ENCODE measurements around the gene AP1G2.

Gene AP1G2

GRCh38 chr14:23551266-23552028 lies 16.1 kb downstream of the AP1G2 start, which contains the start of gene ZFHX2:
ZFHX2 (minus strand) TSS chr14:23551765; CDS start chr14:23535325, 16,440 bp downstream.
- no peaks in the 10 kb centered on the region for H3K36me3 ChIP-seq (ENCODE audit: insufficient read depth)
- H3K9ac ChIP-seq = peak within 1 kb of the TSS; percentile 18; the same call in 1 of the 2 replicates
- no peak for TF ChIP-seq CTCF (conservative IDR thresholded peaks at IDR 0.05; ENCODE audit: low read depth, low read length)
- H3K79me2 ChIP-seq (ENCODE audit: insufficient read depth, low read depth) = no peaks in the 10 kb centered on the region; the same call in 1 of the 2 replicates
- H4K20me1 ChIP-seq (ENCODE audit: insufficient read depth) = no peaks in the 10 kb centered on the region
- peak within 1 kb of the TSS; percentile 75 for H2AFZ ChIP-seq (ENCODE audit: low read depth)
- no peak within 1 kb of the TSS for H3K4me3 ChIP-seq (IDR thresholded peaks at IDR 0.05; ENCODE audit: insufficient read depth, low read depth, low read length)
- no peaks in the 10 kb centered on the region for H3K27me3 ChIP-seq (ENCODE audit: insufficient read depth, low read depth)
- no peak within 1 kb of the TSS for H3K27ac ChIP-seq
- peaks cover 6% of the 10 kb centered on the region for H3K4me1 ChIP-seq (ENCODE audit: low read depth, poor library complexity, severe bottlenecking)
- H3K4me2 ChIP-seq = peak within 1 kb of the TSS; percentile 39

- no peak for TF ChIP-seq CTCF (conservative IDR thresholded peaks at IDR 0.05; ENCODE audit: low read depth, low read length)
- Histone ChIP-seq H3K79me2 (ENCODE audit: insufficient read depth, low read depth) (no peaks in the 10 kb centered on the region), H2AFZ (ENCODE audit: low read depth) (peak overlapping the region; percentile 75), H3K9ac (peak overlapping the region; percentile 18; the same call in 1 of the 2 replicates), H3K36me3 (ENCODE audit: insufficient read depth) (no peaks in the 10 kb centered on the region), H3K4me3 (IDR thresholded peaks at IDR 0.05; ENCODE audit: insufficient read depth, low read depth, low read length) (no peak overlapping the region), H3K4me1 (ENCODE audit: low read depth, poor library complexity, severe bottlenecking) (peaks cover 6% of the 10 kb centered on the region), H3K4me2 (peak overlapping the region; percentile 39; the same call in 1 of the 2 replicates), H3K27me3 (ENCODE audit: insufficient read depth, low read depth) (no peaks in the 10 kb centered on the region), H3K27ac (no peak overlapping the region), H4K20me1 (ENCODE audit: insufficient read depth) (no peaks in the 10 kb centered on the region)
Measured at GRCh38 chr14:23550812-23551265, 16.8 kb downstream of the AP1G2 start.

GRCh38 chr14:23550131-23550811 lies 17.3 kb downstream of the AP1G2 start:
- TF ChIP-seq CTCF (conservative IDR thresholded peaks at IDR 0.05; ENCODE audit: low read depth, low read length) = no peak
- Histone ChIP-seq H3K4me1 (ENCODE audit: low read depth, poor library complexity, severe bottlenecking) (peaks cover 5% of the 10 kb centered on the region), H2AFZ (ENCODE audit: low read depth) (no peak overlapping the region), H3K27me3 (ENCODE audit: insufficient read depth, low read depth) (no peaks in the 10 kb centered on the region), H4K20me1 (ENCODE audit: insufficient read depth) (no peaks in the 10 kb centered on the region), H3K36me3 (ENCODE audit: insufficient read depth) (no peaks in the 10 kb centered on the region), H3K4me3 (IDR thresholded peaks at IDR 0.05; ENCODE audit: insufficient read depth, low read depth, low read length) (no peak overlapping the region), H3K27ac (no peak overlapping the region), H3K9ac (no peak overlapping the region), H3K4me2 (no peak overlapping the region), H3K79me2 (ENCODE audit: insufficient read depth, low read depth) (no peaks in the 10 kb centered on the region)

- no peak overlapping the region for H3K4me2 ChIP-seq
- no peaks in the 10 kb centered on the region for H3K79me2 ChIP-seq (ENCODE audit: insufficient read depth, low read depth)
- H3K4me1 ChIP-seq (ENCODE audit: low read depth, poor library complexity, severe bottlenecking) = no peaks in the 10 kb centered on the region
- no peak overlapping the region for H3K27ac ChIP-seq
- no peaks in the 10 kb centered on the region for H3K27me3 ChIP-seq (ENCODE audit: insufficient read depth, low read depth)
- H2AFZ ChIP-seq (ENCODE audit: low read depth) = no peak overlapping the region
- no peak overlapping the region for H3K9ac ChIP-seq
- TF ChIP-seq CTCF (conservative IDR thresholded peaks at IDR 0.05; ENCODE audit: low read depth, low read length) = no peak
- H3K4me3 ChIP-seq (IDR thresholded peaks at IDR 0.05; ENCODE audit: insufficient read depth, low read depth, low read length) = no peak overlapping the region
- H4K20me1 ChIP-seq (ENCODE audit: insufficient read depth) = no peaks in the 10 kb centered on the region
- H3K36me3 ChIP-seq (ENCODE audit: insufficient read depth) = no peaks in the 10 kb centered on the region
Measured at GRCh38 chr14:23548351-23549318, 19.0 kb downstream of the AP1G2 start.
